ENCODE results near the gene RTRAF.

The RTRAF gene

GRCh38 chr14:51957950-51958349 lies 31.4 kb upstream of the RTRAF start:
- no peak overlapping the region for H3K4me3 ChIP-seq (ENCODE audit: low read depth, low read length)
- no peak for TF ChIP-seq CTCF (IDR thresholded peaks at IDR 0.05; ENCODE audit: low read depth, low read length)

DNA sequence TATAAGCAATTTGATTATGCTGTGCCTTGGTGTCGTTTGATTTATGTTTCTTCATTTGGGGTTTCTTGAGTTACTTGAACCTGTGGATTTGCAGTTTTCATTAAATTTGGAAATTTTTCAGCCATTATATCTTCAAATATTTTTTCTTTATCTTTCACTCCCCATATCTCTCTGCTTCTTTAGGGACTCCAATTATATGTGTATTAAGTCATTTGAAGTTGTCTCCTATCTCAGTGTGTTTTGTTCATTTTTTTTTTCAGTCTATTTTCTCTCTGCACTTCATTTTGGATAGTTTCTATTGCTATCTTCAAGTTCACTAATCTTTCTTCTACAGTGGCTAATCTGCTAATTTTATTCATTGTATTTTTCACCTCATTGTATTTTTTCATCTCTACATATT lies 29.4 kb upstream of the RTRAF start:
- no peak for TF ChIP-seq CTCF (IDR thresholded peaks at IDR 0.05; ENCODE audit: low read depth, low read length)
- H3K4me3 ChIP-seq (ENCODE audit: low read depth, low read length), result no peak overlapping the region

DNA sequence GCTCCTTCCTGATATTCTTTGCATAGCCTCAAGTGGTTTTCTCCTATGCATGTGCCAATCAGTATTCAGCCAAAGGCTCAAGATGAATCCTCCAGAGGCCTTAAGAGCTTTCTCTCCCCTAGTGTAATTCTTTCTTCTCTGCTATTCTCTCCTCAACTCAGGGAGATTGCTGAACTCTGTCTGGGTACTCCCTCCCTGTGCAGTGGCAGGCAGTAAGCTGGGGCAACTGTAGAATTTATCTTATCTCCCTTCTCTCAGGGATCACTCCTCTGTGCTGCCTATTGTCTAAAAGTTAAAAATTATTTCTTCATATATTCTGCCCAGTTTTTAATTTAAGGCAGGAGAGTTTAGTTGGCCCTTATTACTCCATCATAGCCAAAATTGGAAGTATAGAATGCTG lies 28.5 kb upstream of the RTRAF start:
- TF ChIP-seq CTCF (IDR thresholded peaks at IDR 0.05; ENCODE audit: low read depth, low read length), result no peak
- no peak overlapping the region for H3K4me3 ChIP-seq (ENCODE audit: low read depth, low read length)

- no peak overlapping the region for H3K4me3 ChIP-seq (ENCODE audit: low read depth, low read length)
- TF ChIP-seq CTCF (IDR thresholded peaks at IDR 0.05; ENCODE audit: low read depth, low read length), result no peak
Measured at GRCh38 chr14:51962711-51963110, 26.6 kb upstream of the RTRAF start.

DNA sequence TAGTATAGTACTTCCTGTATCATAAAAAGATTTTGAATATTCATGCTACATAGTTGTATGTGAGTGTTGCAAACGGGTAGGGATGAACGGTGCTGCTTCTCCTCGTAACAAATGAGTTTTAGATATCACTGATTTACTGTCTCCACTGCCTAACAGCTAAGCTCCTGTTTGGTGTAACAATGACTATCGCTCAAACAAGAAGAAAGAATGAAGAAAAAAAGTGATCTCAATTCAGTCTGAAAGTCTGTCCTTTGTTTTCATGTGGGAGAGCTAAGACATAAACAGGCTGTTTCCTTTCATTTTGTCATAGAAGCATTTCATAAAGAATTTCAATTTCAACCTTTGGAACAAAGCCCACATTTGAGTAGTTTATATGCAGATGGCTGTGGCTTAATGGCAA lies 26.1 kb upstream of the RTRAF start:
- no peak overlapping the region for H3K4me3 ChIP-seq (ENCODE audit: low read depth, low read length)

GRCh38 chr14:51967521-51967920 lies 21.8 kb upstream of the RTRAF start:
- no peak for TF ChIP-seq CTCF (IDR thresholded peaks at IDR 0.05; ENCODE audit: low read depth, low read length)

More for the DNA sequence above, 26.1 kb upstream of the RTRAF start:
- TF ChIP-seq CTCF (IDR thresholded peaks at IDR 0.05; ENCODE audit: low read depth, low read length), result no peak

DNA sequence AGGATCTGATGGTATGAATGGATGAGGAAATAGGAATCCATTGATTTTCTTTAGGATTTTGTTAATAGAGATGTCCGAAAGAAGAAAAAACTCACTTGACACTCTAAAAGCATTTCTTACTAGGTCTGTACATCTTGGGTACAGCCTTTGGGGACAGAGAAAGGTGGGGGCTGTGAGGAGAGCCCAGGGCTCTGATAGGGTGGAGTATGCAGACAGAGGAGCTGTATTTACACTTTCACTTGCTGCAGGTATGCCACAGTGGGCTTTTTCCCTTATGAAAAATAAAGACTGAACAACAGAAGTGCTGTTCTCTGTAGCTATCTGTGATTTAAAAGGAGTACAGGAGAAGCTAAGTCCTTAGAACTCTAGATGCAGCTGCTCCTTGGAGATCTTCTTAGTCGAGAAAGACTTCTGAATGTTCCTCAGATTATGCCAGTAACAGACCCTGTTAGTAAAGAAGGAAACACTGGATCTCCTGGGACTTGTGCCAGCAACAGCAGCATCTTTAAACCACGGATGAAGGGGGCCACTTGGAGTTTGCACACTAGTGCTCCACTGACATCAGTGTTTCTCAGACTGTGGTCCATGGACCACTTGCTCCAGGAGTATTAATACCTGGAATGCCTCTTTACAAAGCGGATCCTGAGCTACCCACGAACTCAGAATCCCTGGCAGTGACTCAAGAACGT lies 19.4 kb upstream of the RTRAF start:
- TF ChIP-seq CTCF (IDR thresholded peaks at IDR 0.05; ENCODE audit: low read depth, low read length), result no peak
- H3K4me3 ChIP-seq (ENCODE audit: low read depth, low read length), result no peak overlapping the region

More at GRCh38 chr14:51967521-51967920, 21.8 kb upstream of the RTRAF start:
- no peak overlapping the region for H3K4me3 ChIP-seq (ENCODE audit: low read depth, low read length)

All from WI38 (cell line).